ENCODE data around the gene MXRA8. TPM values are rescaled to one million over a fixed set of nuclear protein-coding genes. Genes with fewer than 3 reads are reported as not detected.

Gene MXRA8
- total and polyA plus RNA-seq, 9 of the 15 experiments (the other 6 are each of a cell fraction or from before 2014, with no cell fraction given): 0.66 to 11.3 (median 6.3) TPM

GRCh38 chr1:1319646-1319941 is 38.8 kb downstream of the MXRA8 start (continued):
- no peak for TF ChIP-seq CEBPG (CRISPR knock-in tag; IDR thresholded peaks at IDR 0.05)
- TF ChIP-seq CEBPG (tag; conservative IDR thresholded peaks at IDR 0.05 in 1 of 2, IDR thresholded peaks at IDR 0.05 in 1 of 2): no peak
- no peak for TF ChIP-seq TCF7L2 (IDR thresholded peaks at IDR 0.05; ENCODE audit: low read depth, low read length)
- TF ChIP-seq MEF2D (tag; conservative IDR thresholded peaks at IDR 0.05; ENCODE audit: low read depth): no peak
- no peak for TF ChIP-seq RERE (CRISPR knock-in tag; IDR thresholded peaks at IDR 0.05; ENCODE audit: borderline replicate concordance)
- TF ChIP-seq THRAP3 (IDR thresholded peaks at IDR 0.05; ENCODE audit: borderline replicate concordance): 0 out of 2 replicates have a peak, but pooled peaks have one; percentile 84
- no peak for TF ChIP-seq ZNF408 (CRISPR knock-in tag; IDR thresholded peaks at IDR 0.05; ENCODE audit: low read depth)
- no peak for TF ChIP-seq SUPT5H (IDR thresholded peaks at IDR 0.05)
- no peak for TF ChIP-seq ZNF766 (CRISPR knock-in tag; conservative IDR thresholded peaks at IDR 0.05)
- no peak for TF ChIP-seq TFE3 (CRISPR knock-in tag; IDR thresholded peaks at IDR 0.05)
- TF ChIP-seq MED1 (CRISPR knock-in tag; IDR thresholded peaks at IDR 0.05; ENCODE audit: borderline replicate concordance): no peak
- no peak for TF ChIP-seq HNRNPL (IDR thresholded peaks at IDR 0.05; ENCODE audit: low read depth, low read length)
- no peak for TF ChIP-seq TSHZ1 (CRISPR knock-in tag; IDR thresholded peaks at IDR 0.05)
- no peak for TF ChIP-seq ZNF518B (CRISPR knock-in tag; IDR thresholded peaks at IDR 0.05)
- no peak for TF ChIP-seq ELF4 (CRISPR knock-in tag; IDR thresholded peaks at IDR 0.05)
